ENCODE data around the gene CNTN4.

DNA sequence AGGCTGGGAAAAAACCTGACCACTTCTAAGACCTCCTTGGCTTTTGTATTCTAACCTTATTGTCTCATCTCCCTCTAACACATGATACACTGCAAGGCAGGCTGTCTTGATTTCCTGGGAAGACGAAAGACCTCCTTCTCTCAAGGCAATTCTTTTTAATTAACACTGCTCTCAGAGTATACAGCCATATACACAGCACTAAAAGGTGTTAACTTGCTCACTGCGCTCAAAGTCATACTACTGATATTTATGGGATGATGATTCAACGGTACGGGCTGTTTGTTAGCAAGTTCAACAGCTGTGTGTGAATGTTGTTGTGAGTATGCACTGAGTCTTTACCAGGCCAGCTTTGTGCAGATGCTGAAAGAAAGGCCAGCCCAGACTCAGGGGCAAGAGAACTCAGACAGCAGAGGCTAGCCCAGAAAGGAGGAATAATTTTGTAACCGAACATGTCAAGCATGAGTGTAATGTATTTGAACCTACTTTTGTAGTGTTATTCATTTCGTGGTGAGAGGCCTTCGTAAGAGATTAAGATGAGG, 781.6 kb downstream of the CNTN4 start:
- TF ChIP-seq CTCF (IDR thresholded peaks at IDR 0.05), result no peak
- TF ChIP-seq POLR2A (IDR thresholded peaks at IDR 0.05), result no peak

All from right lobe of liver (tissue), 4 donors.